HG02981 (cell line): Measurements from ENCODE around the gene ATRIP.
"Not testable (repeated sequence)": the region's sequence is repeated elsewhere in the genome, so short reads cannot be mapped to it uniquely, and the experiment has no call there.

Source experiments
- ATAC-seq: cut with Tn5 transposase; IDR thresholded peaks from one replicate; pipeline ENCODE4 v1.9.1; 2021; ENCODE audit warnings: mild to moderate bottlenecking, moderate library complexity; ENCODE audit not compliant: unreplicated experiment

ATRIP gene

DNA sequence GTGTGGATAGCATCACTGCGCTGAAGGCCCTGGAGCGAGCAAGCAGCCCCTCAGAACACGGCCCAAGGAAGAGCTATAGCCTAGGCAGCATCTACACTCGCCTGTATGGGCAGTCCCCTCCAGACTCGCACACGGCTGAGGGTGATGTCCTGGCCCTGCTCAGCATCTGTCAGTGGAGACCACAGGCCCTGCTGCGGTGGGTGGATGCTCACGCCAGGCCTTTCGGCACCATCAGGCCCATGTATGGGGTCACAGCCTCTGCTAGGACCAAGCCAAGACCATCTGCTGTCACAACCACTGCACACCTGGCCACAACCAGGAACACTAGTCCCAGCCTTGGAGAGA is 20.5 kb downstream of the ATRIP start:
- ATAC-seq, result no peak

DNA sequence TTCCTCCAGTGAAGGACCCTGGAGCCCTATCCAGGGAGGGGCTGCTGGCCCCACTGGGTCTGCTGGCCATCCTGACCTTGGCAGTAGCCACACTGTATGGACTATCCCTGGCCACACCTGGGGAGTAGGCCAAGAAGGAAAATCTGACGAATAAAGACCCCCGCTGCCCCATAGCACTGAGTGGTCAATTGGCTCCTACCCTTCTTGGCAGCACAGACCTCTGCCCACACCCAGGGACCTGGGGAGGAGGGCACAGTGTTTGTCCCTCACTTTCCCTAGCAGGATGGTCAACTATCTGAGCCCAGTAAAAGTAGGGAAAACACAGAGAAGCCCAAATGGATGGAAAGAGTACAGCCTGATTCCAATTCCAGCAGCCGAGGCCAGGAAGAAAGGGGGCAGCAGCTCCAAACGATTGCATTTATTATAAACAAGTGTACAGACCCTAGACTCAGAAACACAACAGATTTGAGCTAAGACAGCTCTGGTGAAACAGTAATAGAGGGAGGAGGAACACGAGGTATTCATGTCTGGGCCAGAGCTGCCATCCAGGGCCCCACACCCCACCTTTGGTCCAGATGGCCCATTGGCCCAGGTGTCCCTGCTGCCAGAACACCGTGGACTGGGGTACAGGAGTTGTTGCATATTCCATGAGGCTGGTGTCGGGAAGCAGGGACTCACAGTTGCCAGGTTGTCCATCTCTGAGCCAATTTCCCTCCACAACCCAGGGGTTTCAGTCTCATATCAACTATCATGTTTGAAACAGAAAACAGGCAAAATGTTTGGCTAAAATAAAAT is 21.1 kb downstream of the ATRIP start:
- no peak for ATAC-seq

GRCh38 chr3:48468329-48468731 is 21.8 kb downstream of the ATRIP start:
- ATAC-seq, result no peak

DNA sequence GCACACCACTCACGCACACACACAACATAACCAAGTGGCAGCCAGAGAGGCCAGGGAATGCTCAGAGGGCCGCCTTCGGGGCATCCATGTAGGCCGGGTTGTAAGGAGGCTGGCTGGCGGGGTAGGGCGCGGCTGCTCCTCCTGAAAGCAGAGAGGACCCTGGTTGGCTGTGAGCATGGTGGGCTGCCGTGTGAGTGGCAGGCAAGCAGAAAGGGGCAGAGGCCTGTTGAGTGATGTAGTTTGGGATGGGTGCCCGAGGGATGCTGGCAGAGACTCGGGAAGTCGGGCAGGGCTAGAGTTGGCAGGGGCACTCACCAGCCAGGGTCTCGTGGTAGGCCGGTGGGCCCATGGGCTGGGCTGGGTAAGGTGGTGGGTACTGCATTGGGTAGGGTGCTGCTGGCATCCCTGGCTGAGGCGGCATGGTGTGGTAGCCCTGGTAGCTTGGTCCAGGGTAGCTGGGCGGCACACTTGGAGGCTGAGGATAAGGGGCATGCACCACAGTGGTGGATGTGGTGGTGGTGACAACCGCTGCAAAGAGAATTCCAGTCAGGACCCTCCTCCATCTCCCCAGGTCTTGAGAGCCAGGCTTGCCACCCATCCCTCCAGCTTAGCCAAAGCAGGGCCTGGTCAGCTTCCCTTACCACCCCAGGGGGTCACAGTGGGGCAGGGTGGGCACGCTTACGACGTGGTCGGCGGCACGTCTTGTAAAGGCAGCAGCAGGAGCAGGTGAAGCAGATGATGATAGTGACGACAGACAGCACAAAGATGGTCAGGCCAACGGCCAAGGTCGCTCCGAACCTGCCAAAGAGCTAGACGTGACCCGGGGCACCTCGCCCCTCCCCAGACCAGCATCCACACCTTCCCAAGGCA is 22.7 kb downstream of the ATRIP start:
- no peak for ATAC-seq

DNA sequence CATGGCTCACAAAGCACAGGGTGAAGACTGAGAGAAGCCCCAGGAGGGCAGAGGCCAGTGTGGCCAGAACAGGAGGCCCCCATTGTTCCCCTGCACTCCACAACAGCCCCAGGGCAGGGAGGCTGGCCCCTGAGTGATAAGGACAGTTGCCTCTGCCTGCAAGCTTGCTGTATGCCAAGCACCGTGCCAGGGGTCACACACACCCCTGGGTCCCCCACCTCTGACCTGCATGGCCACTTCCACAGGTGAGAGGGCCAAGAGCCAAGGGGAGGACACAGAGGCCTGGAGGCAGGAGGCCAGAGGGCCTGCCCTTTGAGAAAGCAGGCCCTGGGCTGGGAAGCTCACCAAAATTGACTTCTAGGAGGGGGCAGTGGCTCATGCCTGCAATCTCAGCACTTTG is 23.7 kb downstream of the ATRIP start:
- ATAC-seq, result no peak

DNA sequence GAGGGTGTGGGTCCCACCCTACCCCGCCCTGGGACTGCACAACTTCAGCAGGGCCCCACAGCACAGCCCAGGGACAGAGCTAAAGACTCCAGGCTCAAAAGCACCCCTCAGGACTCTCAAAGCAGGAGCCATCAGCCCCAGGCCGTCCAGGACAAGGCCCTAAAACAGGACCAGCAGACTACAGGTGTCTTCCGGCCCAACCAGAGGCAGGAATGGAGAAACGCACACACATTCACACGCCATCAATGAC is 26.1 kb downstream of the ATRIP start:
- no peak for ATAC-seq

- peak; percentile 82 for ATAC-seq
Observed at GRCh38 chr3:48472923-48473616, 26.5 kb downstream of the ATRIP start.

GRCh38 chr3:48473617-48473952 is 27.0 kb downstream of the ATRIP start:
- ATAC-seq, result no peak

GRCh38 chr3:48474031-48474430 is 27.5 kb downstream of the ATRIP start:
- not testable (repeated sequence) for ATAC-seq

DNA sequence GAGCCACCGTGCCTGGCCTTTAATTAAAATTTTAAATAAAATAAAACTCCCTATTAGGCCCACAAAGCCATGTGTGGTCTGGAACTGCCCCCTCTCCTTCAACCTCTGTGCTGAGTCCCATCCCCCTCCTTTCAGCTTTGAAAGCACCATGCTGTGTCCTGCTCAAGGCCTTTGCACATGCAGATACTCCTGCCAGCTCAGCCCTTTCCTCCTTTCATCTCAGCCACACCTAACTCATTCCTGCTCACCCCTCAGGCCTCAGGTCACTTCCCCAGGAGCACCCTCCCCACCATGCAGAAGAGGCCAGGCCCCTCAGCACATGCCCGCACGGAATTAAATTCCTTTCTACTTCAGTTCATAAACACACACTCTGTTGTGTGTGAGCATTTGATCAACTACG is 28.1 kb downstream of the ATRIP start:
- no peak for ATAC-seq

GRCh38 chr3:48475188-48475587 is 28.7 kb downstream of the ATRIP start:
- no peak for ATAC-seq

GRCh38 chr3:48476426-48477053 is 30.0 kb downstream of the ATRIP start:
- ATAC-seq, result no peak

DNA sequence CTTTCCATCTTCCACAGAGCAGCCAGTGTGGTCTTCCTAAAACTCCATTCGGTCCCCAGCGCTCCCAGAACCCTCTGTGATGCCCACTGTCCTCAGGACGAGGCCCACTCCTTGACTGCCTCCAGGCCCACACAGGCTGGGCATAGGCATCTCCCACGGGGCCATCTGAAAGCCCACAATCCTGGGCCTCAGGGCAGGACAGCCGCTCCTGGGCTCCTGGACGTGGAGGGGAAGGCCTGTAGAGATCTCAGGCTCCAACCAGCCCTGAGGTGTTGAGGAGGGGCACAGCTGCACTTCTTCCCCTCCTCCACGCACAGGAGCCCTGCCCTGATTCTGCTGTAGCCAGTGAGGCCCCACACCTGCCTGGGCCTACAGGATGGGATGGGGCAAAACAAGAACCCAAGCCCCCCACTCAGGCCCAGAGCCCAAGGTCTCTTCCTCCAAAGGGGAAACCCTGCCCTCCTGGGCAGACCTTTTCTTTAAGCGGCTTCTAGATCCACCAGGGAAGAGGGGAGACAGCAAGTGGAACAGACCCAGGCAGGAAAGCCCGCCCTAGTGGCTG is 31.5 kb downstream of the ATRIP start:
- no peak for ATAC-seq

DNA sequence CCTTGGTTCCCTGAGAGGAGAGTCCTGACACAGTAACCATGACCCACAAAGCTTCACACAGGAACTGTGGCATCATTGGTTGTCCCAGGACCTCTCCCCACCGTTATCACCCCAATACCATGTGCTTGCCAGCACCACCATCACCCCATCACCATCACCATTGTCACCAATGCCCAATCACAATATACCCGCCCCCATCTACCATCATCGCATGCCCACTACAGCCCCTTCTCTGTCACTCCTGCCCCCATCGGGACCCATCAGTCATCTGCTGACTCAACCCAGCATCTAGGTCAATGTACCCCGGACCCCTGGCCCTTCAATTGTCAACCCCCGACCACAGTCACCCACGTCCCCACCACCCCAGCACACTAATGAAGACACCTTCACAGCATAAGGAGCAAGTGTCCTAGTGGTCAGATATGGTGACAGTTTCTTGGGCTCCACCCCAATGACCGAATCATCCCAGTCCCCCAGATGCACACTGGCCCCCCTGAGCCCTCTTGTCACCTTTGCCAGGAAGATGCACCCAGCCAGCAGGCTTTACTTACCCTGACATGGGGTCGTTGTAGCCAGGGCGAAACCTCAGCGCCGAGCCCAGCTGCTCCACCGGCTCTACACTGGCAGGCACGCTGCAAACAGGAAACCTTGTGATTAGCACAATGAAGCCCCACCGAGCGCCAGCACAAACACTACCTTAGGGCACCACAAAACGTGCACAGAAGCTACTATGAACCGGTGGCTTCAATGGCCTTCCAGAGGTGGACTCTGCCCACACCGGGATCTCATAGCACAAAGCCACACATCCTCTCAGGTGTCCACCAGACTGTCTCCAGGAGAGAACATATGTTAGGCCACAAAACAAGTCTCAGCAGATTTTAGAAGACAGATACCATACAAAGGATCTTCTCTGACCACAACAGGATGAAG is 32.4 kb downstream of the ATRIP start:
- ATAC-seq, result no peak

- ATAC-seq, result not testable (repeated sequence)
Observed at GRCh38 chr3:48480891-48481290, 34.4 kb downstream of the ATRIP start.

GRCh38 chr3:48482822-48483221 is 36.3 kb downstream of the ATRIP start:
- ATAC-seq, result not testable (repeated sequence)

DNA sequence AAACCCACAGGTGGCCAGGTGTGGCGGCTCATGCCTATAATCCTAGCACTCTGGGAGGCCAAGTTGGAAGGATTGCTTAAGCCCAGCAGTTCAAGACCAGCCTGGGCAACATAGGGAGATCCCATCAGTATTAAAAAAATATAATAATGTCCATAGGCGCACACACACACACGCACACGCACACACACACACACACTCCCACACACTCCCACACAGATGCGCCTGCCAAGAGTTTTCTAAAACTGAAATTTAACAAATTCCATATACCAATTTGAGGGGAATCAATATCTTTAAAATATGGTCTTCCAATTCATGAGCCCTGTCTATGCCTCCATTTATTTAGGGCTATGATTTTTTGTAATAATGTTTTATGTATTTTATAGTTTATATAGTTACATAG is 40.4 kb downstream of the ATRIP start:
- no peak for ATAC-seq

DNA sequence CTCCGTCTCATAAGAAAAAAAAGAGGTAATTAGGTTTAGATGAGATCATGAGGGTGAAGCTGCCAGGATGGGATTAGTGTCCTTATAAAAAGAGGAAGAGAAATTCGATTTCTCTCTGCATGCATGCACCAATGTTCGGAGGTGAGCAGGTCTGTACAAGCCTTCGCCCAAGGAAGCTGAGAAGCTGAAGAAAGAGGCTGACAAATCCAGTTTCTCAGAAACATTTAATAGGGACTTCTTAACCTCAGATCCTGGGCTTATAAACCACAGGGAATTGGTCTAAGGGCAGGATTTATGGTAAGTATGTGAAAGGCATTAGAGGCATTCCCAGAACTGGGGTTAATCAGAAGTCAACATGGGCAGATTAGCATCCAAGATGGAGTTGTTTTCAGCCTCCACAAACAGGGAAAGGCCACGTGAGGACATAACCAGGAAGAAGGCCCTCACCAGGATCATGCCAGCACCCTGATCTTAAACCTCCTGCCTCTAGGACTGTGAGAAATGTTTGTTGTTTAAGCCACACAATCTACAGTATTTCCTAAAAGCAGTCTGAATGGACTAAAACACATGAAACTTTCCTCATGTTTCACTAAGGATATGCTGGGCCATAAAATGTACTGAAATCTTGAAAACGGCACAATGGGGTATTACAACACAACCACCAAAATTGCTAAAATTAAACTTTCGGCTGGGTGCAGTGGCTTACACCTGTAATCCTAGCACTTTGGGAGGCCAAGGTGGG is 46.1 kb downstream of the ATRIP start:
- no peak for ATAC-seq

DNA sequence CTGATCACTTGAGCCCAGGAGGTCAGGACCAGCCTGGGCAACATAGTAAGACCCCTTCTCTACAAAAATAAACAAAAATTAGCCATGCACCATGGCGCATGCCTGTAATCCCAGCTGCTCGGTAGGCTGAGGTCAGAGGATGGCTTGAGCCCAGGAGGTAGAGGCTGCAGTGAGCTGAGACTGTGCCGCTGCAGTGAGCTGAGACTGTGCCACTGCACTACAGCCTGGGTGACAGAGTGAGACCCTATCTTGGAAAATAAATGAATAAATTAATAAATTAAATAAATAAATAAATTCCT is 46.6 kb downstream of the ATRIP start:
- no peak for ATAC-seq

DNA sequence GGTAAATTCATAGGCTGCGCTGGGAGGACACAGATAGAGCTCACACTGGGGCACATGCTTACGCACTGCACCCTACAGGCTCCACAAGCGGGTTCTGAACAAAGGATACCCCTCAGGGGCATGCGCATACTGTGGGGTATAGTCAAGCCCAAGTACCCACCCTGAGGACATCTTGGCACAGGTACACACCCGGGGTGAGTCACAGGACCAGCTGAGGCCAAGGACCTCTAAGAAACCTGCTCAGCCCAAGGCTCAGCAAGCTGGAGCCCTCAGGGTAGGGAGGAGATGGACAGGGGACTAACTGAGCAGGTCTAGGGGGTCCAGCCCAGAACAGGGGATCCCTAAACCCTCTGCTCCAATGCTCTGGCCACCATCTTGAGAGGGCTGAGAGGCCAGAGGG is 54.1 kb downstream of the ATRIP start:
- no peak for ATAC-seq
